HepG2 (cell line): ENCODE results near the gene CEP164. TPM values are rescaled to one million over a fixed set of nuclear protein-coding genes. Genes with fewer than 3 reads are reported as not detected.

Source experiments
- ATAC-seq: fragments of 200-7000 bp; cut with Tn5 transposase; 3 replicates; pipeline ENCODE4 v1.9.1; 2020; ENCODE audit warnings: mild to moderate bottlenecking, moderate library complexity
- BruUV-seq: library from RNA; stranded (reverse); fragments of 400-500 nt; replicated peaks from 2 replicates; lab custom pipeline; 2021; lab: Mats Ljungman, UMichigan
- CTCF ChIA-PET: fragments of 300-600 bp; formaldehyde crosslinking; extraction: SDS; loops from one replicate; lab custom pipeline; 2021; ENCODE audit warnings: low total read pairs, inconsistent platforms, low intra/inter-chr PET ratio; lab: Yijun Ruan, JAX
- POLR2A ChIA-PET: fragments of 350-600 bp; sonication (Branson Sonifier 250); formaldehyde crosslinking; loops from one replicate; lab custom pipeline; 2020; ENCODE audit warnings: antibody characterized with exemption, inconsistent platforms; lab: Yijun Ruan, JAX
- DNase-seq: peaks from one replicate; pipeline ENCODE4 v3.0.0-alpha.2; 2015; ENCODE audit warnings: low spot score
- FAIRE-seq: peaks from 3 replicates; lab custom pipeline; 2011; peaks lifted over from hg19 to GRCh38; lab: Jason Lieb, UNC
- H2AFZ ChIP-seq: one replicate; pipeline ENCODE4 v1.6.1; 2011; ENCODE audit warnings: low read length, inconsistent platforms
- H3K27ac ChIP-seq: fragments of 300-600 bp; 3 replicates; pipeline ENCODE4 v1.8.0; 2011; ENCODE audit warnings: mixed run types, mild to moderate bottlenecking, mixed read lengths, low read length, inconsistent platforms; ENCODE audit not compliant: insufficient read depth; ENCODE audit errors: extremely low read length
- H3K27me3 ChIP-seq, 2 experiments: fragments of 200-600 bp in 1 of 2; 2 replicates in 1 of 2; 3 replicates in 1 of 2; pipeline versions ENCODE4 v1.6.0 to v1.8.0; 2011; ENCODE audit warnings: low read length in 2 of 2, mild to moderate bottlenecking in 2 of 2, moderate library complexity in 2 of 2, inconsistent platforms in 1 of 2; ENCODE audit not compliant: insufficient read depth in 2 of 2, control insufficient read depth in 1 of 2
- H3K36me3 ChIP-seq, 2 experiments: fragments of 200-600 bp in 1 of 2; replicated peaks in 1 of 2; 2 replicates in 1 of 2; 3 replicates in 1 of 2; pipeline versions ENCODE4 v1.5.1 to v1.8.0; 2011; ENCODE audit warnings: low read length in 2 of 2, inconsistent platforms in 1 of 2; ENCODE audit not compliant: insufficient read depth in 2 of 2, control insufficient read depth in 1 of 2
- H3K4me1 ChIP-seq: 2 replicates; pipeline ENCODE4 v1.5.1; 2012; ENCODE audit warnings: low read length, inconsistent platforms; ENCODE audit not compliant: insufficient read depth
- H3K4me2 ChIP-seq: 2 replicates; pipeline ENCODE4 v1.6.0; 2011; ENCODE audit warnings: low read depth, low read length, inconsistent platforms
- H3K4me3 ChIP-seq, 3 experiments: fragments of 200-600 bp in 1 of 3; sonication (generic), shearing (Covaris generic) in 1 of 3; replicated peaks in 1 of 3; 2 replicates each; pipeline ENCODE4 v1.5.1; 2011 to 2016; ENCODE audit warnings: low read length in 3 of 3, inconsistent platforms in 2 of 3, low read depth in 2 of 3, mild to moderate bottlenecking in 2 of 3, control low read depth in 1 of 3, mixed read lengths in 1 of 3; ENCODE audit not compliant: insufficient read depth in 1 of 3
- H3K79me2 ChIP-seq: one replicate; pipeline ENCODE4 v1.6.1; 2011; ENCODE audit warnings: low read length, inconsistent platforms; ENCODE audit not compliant: insufficient read depth
- H3K9ac ChIP-seq: 2 replicates; pipeline ENCODE4 v1.6.0; 2011; ENCODE audit warnings: mild to moderate bottlenecking, low read depth, low read length, inconsistent platforms; ENCODE audit not compliant: insufficient read depth
- H3K9me3 ChIP-seq: 2 replicates; pipeline ENCODE4 v1.5.1; 2012; ENCODE audit warnings: mild to moderate bottlenecking, low read length
- H4K20me1 ChIP-seq: 2 replicates; pipeline ENCODE4 v1.6.0; 2011; ENCODE audit warnings: inconsistent platforms, mild to moderate bottlenecking, low read length, moderate library complexity; ENCODE audit not compliant: insufficient read depth
- HDAC6 ChIP-seq: fragments of 200-600 bp; sonication (generic); IDR thresholded peaks from 2 replicates; pipeline ENCODE4 v1.7.0; 2017; ENCODE audit warnings: mild to moderate bottlenecking, antibody characterized with exemption, low read length, low read depth
- HIC2 ChIP-seq: sonication (generic); formaldehyde crosslinking; IDR thresholded peaks from 2 replicates; pipeline ENCODE4 v1.9.0; 2022; ENCODE audit warnings: low read depth, missing genetic modification reagents
- JARID2 ChIP-seq: sonication (generic); formaldehyde crosslinking; IDR thresholded peaks from 2 replicates; pipeline ENCODE4 v1.8.1; 2023; ENCODE audit warnings: missing genetic modification reagents, inconsistent platforms; ENCODE audit not compliant: insufficient replicate concordance
- KIAA2018 ChIP-seq: sonication (generic); formaldehyde crosslinking; IDR thresholded peaks from 2 replicates; pipeline ENCODE4 v1.5.0; 2020; ENCODE audit warnings: mild to moderate bottlenecking, missing genetic modification reagents, borderline replicate concordance
- RNF2 ChIP-seq: fragments of 450-650 bp; conservative IDR thresholded peaks from 2 replicates; pipeline ENCODE4 v1.6.1; 2016; ENCODE audit warnings: low read depth
- SUZ12 ChIP-seq: fragments of 150-350 bp; IDR thresholded peaks from 2 replicates; pipeline ENCODE4 v1.6.1; 2014; ENCODE audit warnings: low read depth, low read length
- ZFP36L1 ChIP-seq: sonication (generic); formaldehyde crosslinking; IDR thresholded peaks from 2 replicates; pipeline ENCODE4 v1.8.0; 2022; ENCODE audit warnings: mild to moderate bottlenecking, missing genetic modification reagents, moderate library complexity
- ZSCAN20 ChIP-seq: sonication (generic); formaldehyde crosslinking; IDR thresholded peaks from 2 replicates; pipeline ENCODE4 v1.4.0; 2020; ENCODE audit warnings: missing genetic modification reagents, mild to moderate bottlenecking, borderline replicate concordance
- WGBS: methylation state at CpG from one replicate; pipeline ENCODE4 v1.1.6; 2017; ENCODE audit warnings: low lambda C conversion rate; 5-methylcytosine and 5-hydroxymethylcytosine counted together
- in situ Hi-C: cut with HindIII; loops from 2 replicates; pipeline ENCODE4 v1.10.0; 2017; ENCODE audit warnings: low pct_unique_long_range_greater_than_20kb; ENCODE audit not compliant: extremely low pct_ligation_motif_present
- intact Hi-C: fragments of 100-400 bp; cut with micrococcal nuclease; formaldehyde crosslinking; loops from one replicate; pipeline ENCODE4 v1.10.0; 2022; ENCODE audit not compliant: unreplicated experiment
- polyA plus RNA-seq, 8 experiments: library from polyadenylated mRNA; depleted of rRNA in 3 of 8; stranded (reverse) in 7 of 8; unstranded in 1 of 8; fragments of >200 nt; fragmentation: Illumina TruSeq in 4 of 8; extraction: Trizol in 4 of 8; gene quantifications; 2 replicates each; pipeline versions ENCODE4 v1.2.1 to v1.2.3, GENCODE V29; 2011 to 2016; ENCODE audit warnings: low read depth in 4 of 8, missing spikeins in 1 of 8, mixed read lengths in 1 of 8; ENCODE audit not compliant: insufficient read depth in 1 of 8
- total RNA-seq, 5 experiments: library from RNA; depleted of rRNA; stranded (reverse); fragments of >200 nt; fragmentation: Illumina TruSeq; extraction: Trizol; gene quantifications; 2 replicates each; pipeline ENCODE4 v1.2.3, GENCODE V29; 2016; ENCODE audit warnings: low read depth in 1 of 5
- TF ChIP-seq, protein P1 (sequence below): sonication (generic); formaldehyde crosslinking; IDR thresholded peaks from 2 replicates; pipeline ENCODE4 v1.4.0; 2020; ENCODE audit warnings: missing genetic modification reagents, borderline replicate concordance

CEP164 gene
- total and polyA plus RNA-seq, 2 of the 13 experiments (the other 11 are each of a cell fraction or from before 2014, with no cell fraction given) = 11.4 to 15.2 TPM

GRCh38 chr11:117427356-117427874 is 99.8 kb downstream of the CEP164 start:
- no peaks in the 10 kb centered on the region for H3K36me3 ChIP-seq
- H3K79me2 ChIP-seq = no peaks in the 10 kb centered on the region
- 57% methylated on average over 11 of the region's 11 CpGs for WGBS
- ChIA-PET POLR2A (no interaction called here), CTCF (no interaction called here)
- in situ Hi-C loops = loop anchor here (25.0 kb wide), 1 partner anchor 510 kb away; the partner anchor contains the start of gene TMPRSS13
- no peaks in the 10 kb centered on the region for H4K20me1 ChIP-seq
- no peak overlapping the region for H3K9ac ChIP-seq
- no TSS peak for BruUV-seq
- no peak overlapping the region for H2AFZ ChIP-seq
- no peak overlapping the region for H3K4me2 ChIP-seq
- no peaks in the 10 kb centered on the region for H3K9me3 ChIP-seq
- intact Hi-C loops = loop anchor here (10.0 kb wide), 1 partner anchor 517 kb away; no protein-coding TSS in a partner anchor
- DNase-seq (no peak), ATAC-seq (peak; percentile 17; the same call in 1 of the 3 replicates), FAIRE-seq (no peak)
- H3K27me3 ChIP-seq = peaks cover 2 to 23% of the 10 kb centered on the region in 2 experiments; a peak in 4 of 5 replicates
- no peak overlapping the region for H3K4me3 ChIP-seq
- no peak overlapping the region for H3K27ac ChIP-seq
- no peaks in the 10 kb centered on the region for H3K4me1 ChIP-seq
- no peak for TF ChIP-seq HIC2 (CRISPR knock-in tag)
- no peak for TF ChIP-seq ZFP36L1 (CRISPR knock-in tag)
- TF ChIP-seq RNF2 = no peak
- TF ChIP-seq, protein P1, sequence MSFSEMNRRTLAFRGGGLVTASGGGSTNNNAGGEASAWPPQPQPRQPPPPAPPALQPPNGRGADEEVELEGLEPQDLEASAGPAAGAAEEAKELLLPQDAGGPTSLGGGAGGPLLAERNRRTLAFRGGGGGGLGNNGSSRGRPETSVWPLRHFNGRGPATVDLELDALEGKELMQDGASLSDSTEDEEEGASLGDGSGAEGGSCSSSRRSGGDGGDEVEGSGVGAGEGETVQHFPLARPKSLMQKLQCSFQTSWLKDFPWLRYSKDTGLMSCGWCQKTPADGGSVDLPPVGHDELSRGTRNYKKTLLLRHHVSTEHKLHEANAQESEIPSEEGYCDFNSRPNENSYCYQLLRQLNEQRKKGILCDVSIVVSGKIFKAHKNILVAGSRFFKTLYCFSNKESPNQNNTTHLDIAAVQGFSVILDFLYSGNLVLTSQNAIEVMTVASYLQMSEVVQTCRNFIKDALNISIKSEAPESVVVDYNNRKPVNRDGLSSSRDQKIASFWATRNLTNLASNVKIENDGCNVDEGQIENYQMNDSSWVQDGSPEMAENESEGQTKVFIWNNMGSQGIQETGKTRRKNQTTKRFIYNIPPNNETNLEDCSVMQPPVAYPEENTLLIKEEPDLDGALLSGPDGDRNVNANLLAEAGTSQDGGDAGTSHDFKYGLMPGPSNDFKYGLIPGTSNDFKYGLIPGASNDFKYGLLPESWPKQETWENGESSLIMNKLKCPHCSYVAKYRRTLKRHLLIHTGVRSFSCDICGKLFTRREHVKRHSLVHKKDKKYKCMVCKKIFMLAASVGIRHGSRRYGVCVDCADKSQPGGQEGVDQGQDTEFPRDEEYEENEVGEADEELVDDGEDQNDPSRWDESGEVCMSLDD = no peak
- no peak for TF ChIP-seq HDAC6
- no peak for TF ChIP-seq JARID2 (CRISPR knock-in tag)
- TF ChIP-seq SUZ12 = no peak
- TF ChIP-seq KIAA2018 (CRISPR knock-in tag) = no peak
- TF ChIP-seq ZSCAN20 (CRISPR knock-in tag) = no peak
